Right atrium auricular region (tissue), 2 donors: ENCODE measurements around the gene SCMH1. TPM values are rescaled to one million over a fixed set of nuclear protein-coding genes. Genes with fewer than 3 reads are reported as not detected.

ENCODE experiments used
- DNase-seq: peaks from one replicate; pipeline ENCODE4 v3.0.0-alpha.2; 2019; ENCODE audit warnings: low spot score
- H3K27ac ChIP-seq, 2 donors: fragments of 200-600 bp; sonication (generic); 1 replicate in 1 of 2; 2 replicates in 1 of 2; pipeline ENCODE4 v1.5.1; 2016 to 2019
- H3K27me3 ChIP-seq, 2 donors: fragments of 200-600 bp; sonication (generic); one replicate each; pipeline versions ENCODE4 v1.5.1 to v1.6.0; 2017 to 2019
- H3K36me3 ChIP-seq: fragments of 200-600 bp; sonication (generic); one replicate; pipeline ENCODE4 v1.5.1; 2016
- H3K4me1 ChIP-seq, 2 donors: fragments of 200-600 bp; sonication (generic); one replicate each; pipeline versions ENCODE4 v1.5.1 to v1.6.0; 2017 to 2019
- H3K4me3 ChIP-seq, 2 donors: fragments of 200-600 bp; sonication (generic); 1 replicate in 1 of 2; 2 replicates in 1 of 2; pipeline ENCODE4 v1.5.1; 2017 to 2019; ENCODE audit warnings: mild to moderate bottlenecking in 1 of 2, moderate library complexity in 1 of 2
- H3K9me3 ChIP-seq, 2 donors: fragments of 200-600 bp; sonication (generic); one replicate each; pipeline ENCODE4 v1.5.1; 2019
- CTCF ChIP-seq, 2 donors: fragments of 200-600 bp; sonication (generic); IDR thresholded peaks; one replicate each; pipeline ENCODE4 v1.5.1; 2019; ENCODE audit warnings: antibody characterized with exemption in 2 of 2
- total RNA-seq, 2 donors: library from RNA; depleted of rRNA; stranded (reverse); fragments of >200 nt; gene quantifications; one replicate each; pipeline ENCODE4 v1.1.0, GENCODE V29; 2016

Gene SCMH1
- total RNA-seq, 2 donors from 2014 or later = 50.1 to 62.5 TPM

- Histone ChIP-seq H3K27ac (no peak overlapping the region), H3K9me3 (no peaks in the 10 kb centered on the region), H3K36me3 (peaks cover 73% of the 10 kb centered on the region), H3K27me3 (no peaks in the 10 kb centered on the region), H3K4me1 (no peaks in the 10 kb centered on the region), H3K4me3 (no peak overlapping the region)
- no peak for DNase-seq
- no peak for TF ChIP-seq CTCF (IDR thresholded peaks at IDR 0.05)
These were observed 204.0 kb downstream of the SCMH1 start for GRCh38 chr1:41038110-41038509.

DNA sequence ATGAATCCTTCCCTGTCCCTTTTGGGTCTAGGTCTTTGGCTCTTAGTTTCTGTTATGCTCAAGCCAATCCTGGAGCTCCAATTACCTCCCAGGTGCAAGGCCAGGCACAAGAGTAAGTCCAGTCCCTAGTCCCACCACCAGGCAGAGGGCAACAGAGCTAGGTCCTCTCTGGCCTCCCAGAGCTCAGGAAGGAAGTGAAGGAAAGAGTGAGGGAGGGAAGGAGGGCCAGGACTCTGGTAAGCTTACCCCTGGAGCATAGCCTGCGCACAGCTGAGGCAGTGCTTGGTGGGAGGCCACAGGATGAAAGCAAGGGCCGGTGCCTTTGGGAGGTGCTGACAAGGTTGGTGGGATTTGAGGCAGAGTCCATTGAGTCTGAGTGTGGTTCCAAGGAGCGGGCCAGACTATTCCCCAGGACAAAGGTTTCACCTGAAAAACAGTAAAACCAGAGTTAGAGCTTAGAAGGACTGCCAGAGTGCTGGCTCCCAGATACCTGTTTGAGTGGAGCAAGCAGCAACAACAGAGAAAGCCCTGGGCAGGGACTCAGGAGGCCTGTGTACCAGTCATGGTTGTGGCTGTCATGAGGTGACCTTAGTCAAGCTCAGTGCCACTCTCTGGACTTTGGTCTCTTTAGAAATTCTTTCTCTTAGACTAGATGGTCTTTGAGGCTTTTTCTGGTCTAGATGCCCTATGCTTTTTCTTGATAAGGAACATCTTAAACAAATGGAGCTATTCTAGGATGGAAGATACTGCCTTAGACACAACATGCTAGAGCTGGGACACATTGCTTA, 204.8 kb downstream of the SCMH1 start:
- H3K4me3 ChIP-seq = no peak overlapping the region
- no peak for TF ChIP-seq CTCF (IDR thresholded peaks at IDR 0.05)

GRCh38 chr1:41033272-41033671, 208.8 kb downstream of the SCMH1 start:
- H3K4me3 ChIP-seq = no peak overlapping the region
- H3K4me1 ChIP-seq = no peaks in the 10 kb centered on the region
- H3K9me3 ChIP-seq = no peaks in the 10 kb centered on the region
- DNase-seq = no peak
- no peak overlapping the region for H3K27ac ChIP-seq
- peaks cover 83% of the 10 kb centered on the region for H3K36me3 ChIP-seq
- no peak for TF ChIP-seq CTCF (IDR thresholded peaks at IDR 0.05)
- H3K27me3 ChIP-seq = no peaks in the 10 kb centered on the region

More for the DNA sequence above, 204.8 kb downstream of the SCMH1 start:
- Histone ChIP-seq H3K27ac (no peak overlapping the region), H3K36me3 (peaks cover 78% of the 10 kb centered on the region), H3K4me1 (no peaks in the 10 kb centered on the region), H3K27me3 (no peaks in the 10 kb centered on the region), H3K9me3 (no peaks in the 10 kb centered on the region)
- no peak for DNase-seq

DNA sequence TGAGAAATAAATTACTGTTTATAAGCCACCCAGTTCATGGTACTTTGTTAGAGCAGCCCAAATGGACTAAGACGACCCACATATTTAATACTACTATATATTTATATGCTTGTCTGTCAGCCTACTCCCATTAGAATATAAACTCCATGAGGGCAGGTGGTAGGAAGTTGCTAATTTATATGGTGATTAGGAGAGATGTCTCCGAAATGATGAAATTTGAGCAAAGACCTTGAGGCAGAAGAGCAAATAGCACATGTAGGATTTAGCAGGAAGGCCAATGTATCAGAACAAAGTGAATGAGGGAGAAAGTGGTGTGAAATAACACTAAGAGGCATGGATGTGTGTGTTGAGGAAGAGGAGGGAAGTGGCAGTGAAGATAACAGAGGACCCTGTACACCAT, 210.0 kb downstream of the SCMH1 start:
- Histone ChIP-seq H3K27ac (no peak overlapping the region), H3K27me3 (no peaks in the 10 kb centered on the region), H3K9me3 (no peaks in the 10 kb centered on the region), H3K4me3 (no peak overlapping the region), H3K36me3 (peaks cover 83% of the 10 kb centered on the region), H3K4me1 (no peaks in the 10 kb centered on the region)
- DNase-seq = no peak
- TF ChIP-seq CTCF (IDR thresholded peaks at IDR 0.05) = no peak

- Histone ChIP-seq H3K4me3 (no peak overlapping the region), H3K9me3 (no peaks in the 10 kb centered on the region), H3K36me3 (peaks cover 82% of the 10 kb centered on the region), H3K27ac (no peak overlapping the region), H3K27me3 (no peaks in the 10 kb centered on the region), H3K4me1 (no peaks in the 10 kb centered on the region)
- DNase-seq = no peak
- TF ChIP-seq CTCF (IDR thresholded peaks at IDR 0.05) = no peak
These were observed 211.1 kb downstream of the SCMH1 start for GRCh38 chr1:41030872-41031616.
